SKM-1 (cell line): Measurements from ENCODE around the gene ADAMTS5.

Experiments used
- DNase-seq: peaks from one replicate; lab custom pipeline; 2025; ENCODE audit not compliant: unreplicated experiment; lab: John Stamatoyannopoulos, UW

ADAMTS5 gene

DNA sequence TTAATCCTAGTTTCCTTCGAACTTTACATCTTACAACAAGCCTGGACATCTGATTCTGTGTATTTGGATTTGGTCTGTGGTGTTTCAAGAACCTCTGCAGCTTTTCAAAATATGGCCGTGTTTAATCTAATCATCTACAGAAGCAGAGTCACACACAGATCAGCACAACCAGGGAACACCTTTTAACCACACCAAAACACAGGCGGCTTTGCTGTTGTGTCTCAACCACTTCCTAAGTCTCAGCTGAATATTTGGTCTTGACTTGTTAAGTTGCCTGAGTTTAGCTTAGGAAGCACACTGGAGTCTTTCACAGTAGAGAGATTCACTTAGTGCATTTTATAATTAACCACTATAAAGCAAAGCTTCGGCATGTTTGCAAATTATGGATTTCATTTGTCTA, 17.1 kb downstream of the ADAMTS5 start:
- DNase-seq, result no peak

DNA sequence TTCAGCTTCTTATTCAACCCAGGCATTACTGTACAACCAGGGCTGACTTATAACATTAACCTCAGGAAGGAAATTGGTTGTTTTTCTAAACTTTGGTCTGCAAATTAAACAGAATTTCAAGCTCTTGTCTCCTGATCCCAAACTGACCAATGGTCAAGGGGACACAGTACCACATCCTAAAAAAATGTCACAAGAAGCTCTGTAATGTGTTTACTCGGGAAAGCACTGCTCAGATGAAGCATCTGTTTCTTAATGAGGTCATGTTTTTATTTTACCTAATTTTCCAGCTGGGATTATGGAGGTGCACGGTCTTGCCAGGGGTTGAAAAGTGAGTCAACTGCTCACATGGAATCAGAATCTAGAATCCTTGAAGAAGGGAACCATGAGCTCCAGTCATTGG, 18.7 kb downstream of the ADAMTS5 start:
- DNase-seq, result no peak

DNA sequence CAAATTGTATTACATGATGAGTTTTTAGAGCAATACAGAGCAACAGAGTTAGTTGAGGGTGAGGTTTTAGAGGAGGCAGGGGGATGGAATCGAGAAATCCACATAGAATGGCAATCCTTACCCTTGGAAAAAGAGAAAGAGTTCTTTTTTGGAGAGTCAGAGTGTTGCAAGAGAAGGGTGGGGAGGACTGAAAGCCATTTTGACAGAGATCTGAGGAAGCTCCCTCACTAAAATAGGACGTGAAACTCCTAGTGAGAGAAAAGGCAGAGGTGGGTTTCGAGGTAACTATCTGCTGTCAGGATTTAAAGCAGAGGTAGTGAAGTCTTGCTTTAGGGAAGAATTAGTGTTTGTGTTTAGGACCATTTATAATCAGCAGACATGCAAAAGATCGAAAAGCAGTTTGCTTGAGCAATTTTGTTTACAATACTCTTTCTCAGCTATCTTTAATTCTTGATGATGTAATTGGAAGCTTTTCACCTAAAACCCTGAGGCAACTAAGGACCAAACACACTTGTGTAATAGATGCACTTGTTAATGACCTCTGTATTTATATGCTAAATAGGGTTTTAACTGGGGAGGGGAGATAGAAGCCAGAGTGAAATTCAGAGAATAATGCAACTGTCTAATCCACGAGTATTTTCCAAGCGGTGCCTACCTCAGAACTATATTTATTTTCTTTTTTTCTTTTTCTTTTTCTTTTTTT, 20.0 kb downstream of the ADAMTS5 start:
- DNase-seq, result no peak

DNA sequence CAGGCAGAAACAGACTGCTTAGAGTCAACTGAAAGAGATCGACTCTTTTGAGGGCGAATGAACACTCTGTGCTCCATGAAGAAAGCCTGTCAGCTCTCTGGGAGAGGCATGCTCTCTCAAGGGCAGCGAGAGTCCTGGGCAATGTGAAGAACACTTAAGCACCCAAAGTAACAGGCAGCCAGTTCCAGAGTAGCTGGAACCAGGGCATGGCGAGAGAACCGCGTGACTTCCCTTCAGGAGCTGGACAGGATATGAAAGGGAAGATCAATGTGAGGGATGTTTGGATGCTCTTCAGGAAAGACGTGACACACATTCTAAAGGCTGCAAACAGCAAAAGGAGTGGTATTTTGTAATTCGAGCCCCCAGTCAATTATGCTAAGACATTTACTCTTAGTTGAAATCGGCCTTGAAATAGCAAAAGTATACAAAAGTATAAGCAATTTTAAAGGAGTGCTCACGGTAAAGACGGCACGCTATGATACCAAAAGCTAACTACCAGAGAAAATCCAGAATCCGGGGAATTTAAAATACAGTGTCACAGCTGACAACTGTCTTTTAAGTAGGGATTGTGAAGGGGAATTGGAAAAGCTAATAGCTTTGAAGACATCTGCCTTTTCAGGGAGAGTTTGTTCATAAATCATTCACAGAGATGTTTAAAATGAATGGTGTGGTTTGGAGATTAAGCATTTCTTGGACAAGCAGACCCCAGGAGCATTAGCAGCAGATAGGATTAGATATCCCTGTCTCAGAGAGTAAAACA, 20.8 kb downstream of the ADAMTS5 start:
- no peak for DNase-seq

GRCh38 chr21:26943921-26944320, 23.0 kb downstream of the ADAMTS5 start:
- DNase-seq, result peak; percentile 74

- no peak for DNase-seq
These were observed 25.5 kb downstream of the ADAMTS5 start for GRCh38 chr21:26941421-26941820.

DNA sequence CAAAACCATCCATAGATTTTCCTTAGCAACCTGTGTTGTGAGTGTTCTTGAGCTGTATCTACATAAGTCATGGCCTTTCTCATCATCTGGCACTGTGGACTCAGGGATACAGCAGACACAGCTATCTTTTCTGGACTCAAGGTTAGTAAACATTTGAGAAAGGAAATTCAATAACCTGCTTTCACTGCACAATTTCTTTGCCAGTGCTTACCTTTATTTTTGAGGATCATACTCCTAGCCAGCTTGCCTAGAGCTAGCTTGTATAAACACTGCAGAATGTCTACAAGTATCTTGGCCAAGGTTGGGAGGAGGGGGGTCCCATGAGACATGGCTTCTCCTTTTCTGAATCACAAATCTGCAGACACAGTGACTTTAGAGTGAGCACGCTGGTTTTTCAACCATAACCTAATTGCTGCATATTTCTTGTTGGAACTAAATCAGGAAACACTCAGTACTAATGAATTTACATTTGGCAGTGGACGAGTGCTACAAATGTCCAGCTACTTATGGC, 27.2 kb downstream of the ADAMTS5 start:
- DNase-seq, result no peak

DNA sequence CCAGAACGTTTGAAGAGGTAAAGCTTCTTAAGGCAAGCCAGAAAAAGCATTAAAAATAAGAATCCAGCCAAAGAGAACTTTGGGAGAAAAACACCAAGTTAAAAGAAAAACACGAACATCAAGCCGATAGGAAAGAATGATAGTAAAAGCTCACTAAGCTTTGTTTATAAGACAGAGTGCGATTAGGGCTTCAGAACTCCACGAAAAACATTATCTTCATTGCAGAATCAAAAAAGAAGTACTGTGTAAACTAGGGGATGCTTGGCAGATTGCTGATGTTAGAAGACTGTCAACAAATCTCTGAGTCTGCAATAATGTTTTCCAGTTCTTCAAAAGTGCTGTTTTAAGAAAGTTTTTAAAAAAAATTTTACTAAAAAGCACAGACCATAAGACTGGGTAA, 30.2 kb downstream of the ADAMTS5 start:
- DNase-seq, result no peak

- DNase-seq, result no peak
These were observed 30.9 kb downstream of the ADAMTS5 start for GRCh38 chr21:26935977-26936376.

GRCh38 chr21:26934383-26934782, 32.5 kb downstream of the ADAMTS5 start:
- no peak for DNase-seq

DNA sequence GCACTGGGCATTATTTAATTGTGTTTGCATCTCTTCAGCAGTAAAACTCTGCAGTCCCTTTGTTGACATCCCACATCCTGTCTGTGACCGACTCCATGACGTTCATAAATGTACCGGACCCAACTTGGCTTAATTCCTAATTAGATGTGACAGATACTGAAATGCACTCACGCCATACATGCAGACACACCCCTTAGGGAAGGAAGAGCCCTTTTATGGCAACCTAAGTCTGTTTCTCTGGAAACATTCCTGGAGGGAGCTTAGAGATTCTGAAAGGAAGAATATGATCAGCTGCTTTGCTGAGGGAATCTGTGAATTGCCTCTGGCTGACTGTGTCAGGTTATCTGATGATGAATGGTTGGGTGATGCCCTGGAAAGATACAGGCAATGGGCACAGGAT, 33.4 kb downstream of the ADAMTS5 start:
- DNase-seq, result no peak

GRCh38 chr21:26925636-26926035, 41.3 kb downstream of the ADAMTS5 start:
- no peak for DNase-seq

GRCh38 chr21:26925122-26925521, 41.8 kb downstream of the ADAMTS5 start:
- DNase-seq, result no peak

GRCh38 chr21:26923986-26924385, 42.9 kb downstream of the ADAMTS5 start:
- DNase-seq, result no peak

- no peak for DNase-seq
These were observed 46.8 kb downstream of the ADAMTS5 start for GRCh38 chr21:26920055-26920454.

DNA sequence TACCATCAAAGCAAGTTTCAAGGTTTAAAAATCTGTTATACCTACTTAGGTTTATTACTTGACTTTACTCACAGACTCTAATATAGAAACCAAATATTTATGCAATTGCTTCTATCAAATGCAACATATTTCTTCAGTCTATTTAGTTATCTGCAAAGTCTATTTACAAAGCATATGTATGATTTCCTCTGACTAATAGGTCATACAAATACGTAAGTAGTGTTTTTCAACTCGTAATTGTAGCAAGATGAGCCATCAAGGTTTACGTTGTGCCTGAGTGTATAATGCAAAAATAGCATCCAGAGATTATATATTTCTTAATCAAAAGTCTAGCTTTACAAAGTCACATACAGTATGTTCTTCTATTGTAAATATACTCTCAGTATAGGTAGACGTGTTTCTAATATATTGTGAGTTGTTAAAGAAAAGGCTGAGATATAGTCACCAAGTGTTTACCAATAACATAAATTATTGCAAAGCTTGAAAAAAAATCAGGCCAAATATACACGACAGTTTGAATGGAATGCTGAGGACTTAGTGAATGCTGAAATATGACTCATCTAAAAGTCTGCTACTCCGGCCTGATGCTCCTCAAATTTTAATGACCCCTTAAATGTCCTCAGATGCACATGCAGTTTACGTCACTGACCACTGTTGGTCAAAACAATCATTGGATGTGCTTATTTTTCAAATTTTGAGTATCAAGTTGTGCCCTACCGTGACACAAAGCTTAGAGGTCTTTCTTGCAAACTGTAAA, 48.4 kb downstream of the ADAMTS5 start:
- no peak for DNase-seq

DNA sequence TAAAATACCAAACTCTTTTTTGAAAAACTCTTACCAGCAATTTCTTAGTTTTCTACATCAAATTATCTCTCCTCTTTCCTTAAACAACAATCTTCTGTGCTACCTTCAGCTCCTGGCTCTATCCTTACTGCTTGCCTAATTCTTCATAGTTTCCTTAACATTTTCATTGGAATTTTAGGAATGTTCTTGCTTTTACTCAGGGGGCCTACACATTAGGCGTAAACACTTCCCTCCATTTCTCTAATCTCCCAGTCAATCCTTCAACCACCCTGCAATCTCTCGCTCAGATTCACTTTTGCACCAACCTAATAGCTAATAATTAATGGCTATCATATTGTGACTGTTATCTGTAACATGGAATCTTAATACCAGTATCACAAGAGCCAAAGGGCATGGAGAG, 50.1 kb downstream of the ADAMTS5 start:
- no peak for DNase-seq

DNA sequence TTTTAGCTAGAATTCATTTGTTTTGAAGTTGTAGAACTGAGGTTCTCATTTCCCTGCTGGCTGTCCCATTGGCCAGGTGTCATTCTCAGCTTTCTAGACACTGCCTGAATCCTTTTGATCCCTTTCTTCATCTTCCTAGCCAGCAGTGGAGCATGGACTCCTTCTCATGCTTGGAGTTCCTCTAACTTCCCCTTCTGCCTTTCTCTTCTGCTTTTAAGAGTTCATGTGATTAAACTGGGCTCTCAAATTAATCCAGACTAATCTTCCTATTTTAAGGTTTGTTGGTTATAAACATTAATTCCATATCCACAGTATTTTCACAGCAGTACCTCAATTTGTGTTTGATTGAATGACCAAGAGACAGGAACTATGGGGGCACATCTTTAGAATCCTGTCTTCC, 52.3 kb downstream of the ADAMTS5 start:
- no peak for DNase-seq

GRCh38 chr21:26912466-26912865, 54.4 kb downstream of the ADAMTS5 start:
- DNase-seq, result no peak

- no peak for DNase-seq
These were observed 56.9 kb downstream of the ADAMTS5 start for GRCh38 chr21:26909972-26910371.

- no peak for DNase-seq
These were observed 65.9 kb downstream of the ADAMTS5 start for GRCh38 chr21:26900980-26901379.

DNA sequence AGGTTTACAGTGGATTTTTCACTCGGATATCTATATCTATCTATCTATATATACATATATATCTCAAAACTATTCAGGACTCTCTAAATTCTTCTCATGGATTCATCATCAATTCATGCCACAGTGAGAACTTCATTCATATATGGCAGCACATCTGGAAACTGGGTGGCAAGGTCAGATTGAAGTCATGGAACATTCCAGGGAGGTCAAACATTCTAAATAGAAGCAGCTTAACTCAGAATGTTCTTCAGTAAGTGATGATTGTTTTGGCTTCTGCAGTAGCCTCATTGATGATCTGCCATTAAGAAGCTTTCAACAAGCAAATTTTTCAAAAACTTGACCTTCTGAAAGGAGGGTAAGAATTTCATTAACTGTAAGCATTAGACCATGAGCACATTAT, 74.7 kb downstream of the ADAMTS5 start:
- DNase-seq, result no peak
